GM19035 (cell line): ENCODE results near the gene DOP1B.
"Not testable (repeated sequence)": the region's sequence is repeated elsewhere in the genome, so short reads cannot be mapped to it uniquely, and the experiment has no call there.

Experiments
- ATAC-seq: cut with Tn5 transposase; IDR thresholded peaks from one replicate; pipeline ENCODE4 v1.9.1; 2021; ENCODE audit not compliant: unreplicated experiment

The DOP1B gene

GRCh38 chr21:36135391-36136102, 21.1 kb upstream of the DOP1B start:
- ATAC-seq: no peak

- not testable (repeated sequence) for ATAC-seq
Measured at GRCh38 chr21:36139791-36140190, 16.8 kb upstream of the DOP1B start.

GRCh38 chr21:36141513-36141925, 15.1 kb upstream of the DOP1B start:
- peak; percentile 85 for ATAC-seq

- ATAC-seq: not testable (repeated sequence)
Measured at GRCh38 chr21:36144233-36144632, 12.4 kb upstream of the DOP1B start.

- ATAC-seq: no peak
Measured at GRCh38 chr21:36145259-36145658, 11.4 kb upstream of the DOP1B start.

- ATAC-seq: no peak
Measured at GRCh38 chr21:36147911-36148310, 8.7 kb upstream of the DOP1B start.

GRCh38 chr21:36148886-36149285, 7.7 kb upstream of the DOP1B start:
- no peak for ATAC-seq

- ATAC-seq: no peak
Measured at GRCh38 chr21:36149788-36150711, 6.6 kb upstream of the DOP1B start.

GRCh38 chr21:36155603-36156338, 853 bp upstream of the DOP1B start:
- ATAC-seq: no peak

GRCh38 chr21:36156339-36156814, 247 bp upstream of the DOP1B start:
- peak; percentile 87 for ATAC-seq

- no peak for ATAC-seq
Measured at GRCh38 chr21:36159356-36159921, 2.8 kb downstream of the DOP1B start.

- ATAC-seq: no peak
Measured at GRCh38 chr21:36160850-36161178, 4.2 kb downstream of the DOP1B start.

- ATAC-seq: no peak
Measured at GRCh38 chr21:36162631-36163030, 6.0 kb downstream of the DOP1B start.

- no peak for ATAC-seq
Measured at GRCh38 chr21:36163750-36164741, 7.4 kb downstream of the DOP1B start.

GRCh38 chr21:36165356-36165755, 8.7 kb downstream of the DOP1B start:
- ATAC-seq: no peak

GRCh38 chr21:36166705-36167104, 10.1 kb downstream of the DOP1B start:
- ATAC-seq: no peak

- no peak for ATAC-seq
Measured at GRCh38 chr21:36167541-36167940, 10.9 kb downstream of the DOP1B start.

- ATAC-seq: no peak
Measured at GRCh38 chr21:36169470-36170128, 13.0 kb downstream of the DOP1B start.

GRCh38 chr21:36170823-36171222, 14.2 kb downstream of the DOP1B start:
- ATAC-seq: no peak
